SK-N-SH (cell line): ENCODE results near the gene AP3S2. TPM values are rescaled to one million over a fixed set of nuclear protein-coding genes. Genes with fewer than 3 reads are reported as not detected.

Source experiments
- CTCF ChIA-PET: fragments of 300-600, 350-600 bp; formaldehyde crosslinking; extraction: SDS; loops from one replicate; lab custom pipeline; 2021; lab: Yijun Ruan, JAX
- POLR2A ChIA-PET: fragments of 350-600 bp; sonication (Branson Sonifier 250); formaldehyde crosslinking; extraction: SDS; loops from one replicate; lab custom pipeline; 2020; ENCODE audit warnings: antibody characterized with exemption, inconsistent platforms; lab: Yijun Ruan, JAX
- DNase-seq: peaks from one replicate; pipeline ENCODE4 v3.0.0; 2012
- H2AFZ ChIP-seq: fragments of 200-600 bp; sonication (generic); 2 replicates; pipeline ENCODE4 v1.8.1; 2016; ENCODE audit warnings: antibody characterized with exemption, mild to moderate bottlenecking, low read depth
- H3F3A ChIP-seq: fragments of 200-600 bp; sonication (generic); replicated peaks from 2 replicates; pipeline ENCODE3; 2016; ENCODE audit warnings: antibody characterized with exemption, mild to moderate bottlenecking; ENCODE audit not compliant: insufficient read depth
- H3K27ac ChIP-seq, 2 experiments: fragments of 200-500 bp in 1 of 2; fragments of 200-600 bp in 1 of 2; sonication (Bioruptor generic) in 1 of 2; sonication (generic), shearing (Covaris generic) in 1 of 2; 2 replicates each; pipeline versions ENCODE4 v1.5.1 to v1.6.1; 2014 to 2016; ENCODE audit warnings: low read depth in 2 of 2, inconsistent platforms in 1 of 2, low read length in 1 of 2, mild to moderate bottlenecking in 1 of 2, mixed read lengths in 1 of 2
- H3K27me3 ChIP-seq: fragments of 200-600 bp; sonication (generic), shearing (Covaris generic); 2 replicates; pipeline ENCODE4 v1.6.1; 2016; ENCODE audit warnings: mixed run types; ENCODE audit not compliant: insufficient read depth
- H3K36me3 ChIP-seq, 2 experiments: fragments of 200-500 bp in 1 of 2; fragments of 200-600 bp in 1 of 2; sonication (Bioruptor generic) in 1 of 2; sonication (generic) in 1 of 2; replicated peaks in 1 of 2; 2 replicates each; pipeline versions ENCODE3 to v1.5.1; 2014 to 2016; ENCODE audit warnings: low read length in 1 of 2, mild to moderate bottlenecking in 1 of 2; ENCODE audit not compliant: insufficient read depth in 2 of 2, control insufficient read depth in 1 of 2
- H3K4me1 ChIP-seq, 2 experiments: fragments of 200-500 bp in 1 of 2; fragments of 200-600 bp in 1 of 2; sonication (Bioruptor generic) in 1 of 2; sonication (generic), shearing (Covaris generic) in 1 of 2; 2 replicates each; pipeline versions ENCODE4 v1.5.1 to v1.6.1; 2014 to 2016; ENCODE audit warnings: low read depth in 1 of 2, low read length in 1 of 2, mixed run types in 1 of 2; ENCODE audit not compliant: insufficient read depth in 2 of 2, control insufficient read depth in 1 of 2
- H3K4me2 ChIP-seq: fragments of 200-600 bp; sonication (generic), shearing (Covaris generic); 2 replicates; pipeline ENCODE4 v1.6.1; 2017; ENCODE audit warnings: mixed run types
- H3K4me3 ChIP-seq, 2 experiments: fragments of 200-500 bp in 1 of 2; fragments of 200-600 bp in 1 of 2; sonication (Bioruptor generic) in 1 of 2; sonication (generic), shearing (Covaris generic) in 1 of 2; 2 replicates each; pipeline versions ENCODE4 v1.5.1 to v1.8.1; 2014 to 2016; ENCODE audit warnings: low read depth in 2 of 2, inconsistent platforms in 1 of 2, low read length in 1 of 2, mild to moderate bottlenecking in 1 of 2, mixed read lengths in 1 of 2, moderate library complexity in 1 of 2
- H3K79me2 ChIP-seq: fragments of 200-600 bp; sonication (generic); 2 replicates; pipeline ENCODE4 v1.8.1; 2017; ENCODE audit warnings: mild to moderate bottlenecking; ENCODE audit not compliant: insufficient read depth
- H3K9ac ChIP-seq: fragments of 200-600 bp; sonication (generic); 2 replicates; pipeline ENCODE4 v1.6.1; 2017; ENCODE audit warnings: mixed run types
- H3K9me2 ChIP-seq: fragments of 200-600 bp; sonication (generic); 2 replicates; pipeline ENCODE4 v1.6.1; 2017; ENCODE audit warnings: mixed run types
- H3K9me3 ChIP-seq: fragments of 200-600 bp; sonication (generic); 2 replicates; pipeline ENCODE4 v1.6.1; 2017; ENCODE audit warnings: mixed run types, mild to moderate bottlenecking, moderate library complexity
- H4K20me1 ChIP-seq: fragments of 200-600 bp; sonication (generic); 2 replicates; pipeline ENCODE4 v1.6.1; 2017; ENCODE audit warnings: mild to moderate bottlenecking, mixed run types; ENCODE audit not compliant: insufficient read depth
- CHD2 ChIP-seq: fragments of 150-350 bp; IDR thresholded peaks from 2 replicates; pipeline ENCODE4 v1.6.1; 2018; ENCODE audit warnings: low read length; ENCODE audit not compliant: partially characterized antibody
- ELF1 ChIP-seq: IDR thresholded peaks from 2 replicates; pipeline ENCODE4 v1.4.0; 2012
- EP300 ChIP-seq, 2 experiments: IDR thresholded peaks; 2 replicates each; pipeline versions ENCODE4 v1.4.0 to v1.6.1; 2012; ENCODE audit warnings: borderline replicate concordance in 1 of 2, low read depth in 1 of 2, low read length in 1 of 2
- EZH2phosphoT487 ChIP-seq: fragments of 200-600 bp; sonication (generic); IDR thresholded peaks from 2 replicates; pipeline ENCODE4 v1.6.1; 2017; ENCODE audit warnings: low read depth, mixed run types, mild to moderate bottlenecking, antibody characterized with exemption, moderate library complexity, borderline replicate concordance
- FOXJ3 ChIP-seq: sonication (generic); formaldehyde crosslinking; IDR thresholded peaks from 2 replicates; pipeline ENCODE4 v1.5.1; 2020; ENCODE audit warnings: mild to moderate bottlenecking, missing genetic modification reagents
- FOXM1 ChIP-seq: IDR thresholded peaks from 2 replicates; pipeline ENCODE4 v1.4.0; 2012; ENCODE audit warnings: low read depth, mild to moderate bottlenecking
- IRF3 ChIP-seq: fragments of 150-350 bp; IDR thresholded peaks from 2 replicates; pipeline ENCODE4 v1.6.1; 2016; ENCODE audit warnings: mild to moderate bottlenecking, low read depth, low read length
- JUND ChIP-seq: IDR thresholded peaks from 2 replicates; pipeline ENCODE4 v1.4.0; 2012
- MEF2A ChIP-seq: IDR thresholded peaks from 2 replicates; pipeline ENCODE4 v1.4.0; 2012; ENCODE audit warnings: low read depth, borderline replicate concordance
- MXI1 ChIP-seq: IDR thresholded peaks from 2 replicates; pipeline ENCODE4 v1.6.1; 2012; ENCODE audit warnings: mild to moderate bottlenecking, low read depth, low read length, improper control_type of control experiment
- NFIC ChIP-seq: IDR thresholded peaks from 2 replicates; pipeline ENCODE4 v1.4.0; 2012; ENCODE audit warnings: borderline replicate concordance
- PBX3 ChIP-seq: IDR thresholded peaks from 2 replicates; pipeline ENCODE4; 2012
- POLR2AphosphoS5 ChIP-seq: IDR thresholded peaks from 2 replicates; pipeline ENCODE4 v1.6.1; 2012; ENCODE audit warnings: low read depth, low read length
- RXRA ChIP-seq: IDR thresholded peaks from 2 replicates; pipeline ENCODE4 v1.4.0; 2012; ENCODE audit warnings: low read depth, mild to moderate bottlenecking, borderline replicate concordance
- SIN3A ChIP-seq: IDR thresholded peaks from 2 replicates; pipeline ENCODE4 v1.6.1; 2012; ENCODE audit warnings: low read depth, mild to moderate bottlenecking, low read length, moderate library complexity, borderline replicate concordance
- SMC3 ChIP-seq: IDR thresholded peaks from 2 replicates; pipeline ENCODE4 v1.6.1; 2012; ENCODE audit warnings: low read depth, low read length, improper control_type of control experiment
- TAF1 ChIP-seq: IDR thresholded peaks from 2 replicates; pipeline ENCODE4 v1.6.1; 2012; ENCODE audit warnings: low read depth, mild to moderate bottlenecking, low read length, moderate library complexity, borderline replicate concordance
- TCF12 ChIP-seq: IDR thresholded peaks from 2 replicates; pipeline ENCODE4 v1.4.0; 2012
- TEAD4 ChIP-seq: IDR thresholded peaks from 2 replicates; pipeline ENCODE4 v1.4.0; 2012; ENCODE audit warnings: mild to moderate bottlenecking, borderline replicate concordance; ENCODE audit not compliant: insufficient read depth
- YY1 ChIP-seq: IDR thresholded peaks from 2 replicates; pipeline ENCODE4 v1.4.0; 2012; ENCODE audit warnings: low read depth, mild to moderate bottlenecking
- WGBS: methylation state at CpG from one replicate; pipeline ENCODE4 v1.1.6; 2017; ENCODE audit warnings: low lambda C conversion rate; 5-methylcytosine and 5-hydroxymethylcytosine counted together
- polyA plus RNA-seq, 3 experiments: library from polyadenylated mRNA; depleted of rRNA; stranded (reverse); fragments of >200 nt; gene quantifications; 2 replicates each; pipeline ENCODE4 v1.2.3, GENCODE V29; 2012
- TF ChIP-seq, protein P1 (sequence below): IDR thresholded peaks from 2 replicates; pipeline ENCODE4 v1.4.0; 2012; ENCODE audit warnings: low read depth, borderline replicate concordance
- TF ChIP-seq, protein P2 (sequence below): IDR thresholded peaks from 2 replicates; pipeline ENCODE4 v1.4.0; 2012; ENCODE audit warnings: low read depth
- TF ChIP-seq, protein P3 (sequence below): fragments of 200-600 bp; sonication (generic); IDR thresholded peaks from 2 replicates; pipeline ENCODE4 v1.6.1; 2017; ENCODE audit warnings: antibody characterized with exemption, mild to moderate bottlenecking, moderate library complexity

AP3S2 gene
- polyA plus RNA-seq, 1 of the 3 experiments (the other 2 are of a cell fraction), result 11.9 TPM

- TF ChIP-seq, protein P1, sequence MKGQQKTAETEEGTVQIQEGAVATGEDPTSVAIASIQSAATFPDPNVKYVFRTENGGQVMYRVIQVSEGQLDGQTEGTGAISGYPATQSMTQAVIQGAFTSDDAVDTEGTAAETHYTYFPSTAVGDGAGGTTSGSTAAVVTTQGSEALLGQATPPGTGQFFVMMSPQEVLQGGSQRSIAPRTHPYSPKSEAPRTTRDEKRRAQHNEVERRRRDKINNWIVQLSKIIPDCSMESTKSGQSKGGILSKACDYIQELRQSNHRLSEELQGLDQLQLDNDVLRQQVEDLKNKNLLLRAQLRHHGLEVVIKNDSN, result no peak
- TF ChIP-seq IRF3, result no peak
- TF ChIP-seq TAF1, result no peak
- TF ChIP-seq POLR2AphosphoS5, result no peak
- TF ChIP-seq CHD2, result no peak
- TF ChIP-seq SMC3, result no peak
- TF ChIP-seq, protein P2, sequence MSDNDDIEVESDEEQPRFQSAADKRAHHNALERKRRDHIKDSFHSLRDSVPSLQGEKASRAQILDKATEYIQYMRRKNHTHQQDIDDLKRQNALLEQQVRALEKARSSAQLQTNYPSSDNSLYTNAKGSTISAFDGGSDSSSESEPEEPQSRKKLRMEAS, result no peak
- no peak for TF ChIP-seq EP300 (IDR thresholded peaks at IDR 0.05; ENCODE audit: borderline replicate concordance in 1 of 2, low read depth in 1 of 2, low read length in 1 of 2)
Observed at GRCh38 chr15:89807689-89808088, 86.1 kb downstream of the AP3S2 start (continued).

DNA sequence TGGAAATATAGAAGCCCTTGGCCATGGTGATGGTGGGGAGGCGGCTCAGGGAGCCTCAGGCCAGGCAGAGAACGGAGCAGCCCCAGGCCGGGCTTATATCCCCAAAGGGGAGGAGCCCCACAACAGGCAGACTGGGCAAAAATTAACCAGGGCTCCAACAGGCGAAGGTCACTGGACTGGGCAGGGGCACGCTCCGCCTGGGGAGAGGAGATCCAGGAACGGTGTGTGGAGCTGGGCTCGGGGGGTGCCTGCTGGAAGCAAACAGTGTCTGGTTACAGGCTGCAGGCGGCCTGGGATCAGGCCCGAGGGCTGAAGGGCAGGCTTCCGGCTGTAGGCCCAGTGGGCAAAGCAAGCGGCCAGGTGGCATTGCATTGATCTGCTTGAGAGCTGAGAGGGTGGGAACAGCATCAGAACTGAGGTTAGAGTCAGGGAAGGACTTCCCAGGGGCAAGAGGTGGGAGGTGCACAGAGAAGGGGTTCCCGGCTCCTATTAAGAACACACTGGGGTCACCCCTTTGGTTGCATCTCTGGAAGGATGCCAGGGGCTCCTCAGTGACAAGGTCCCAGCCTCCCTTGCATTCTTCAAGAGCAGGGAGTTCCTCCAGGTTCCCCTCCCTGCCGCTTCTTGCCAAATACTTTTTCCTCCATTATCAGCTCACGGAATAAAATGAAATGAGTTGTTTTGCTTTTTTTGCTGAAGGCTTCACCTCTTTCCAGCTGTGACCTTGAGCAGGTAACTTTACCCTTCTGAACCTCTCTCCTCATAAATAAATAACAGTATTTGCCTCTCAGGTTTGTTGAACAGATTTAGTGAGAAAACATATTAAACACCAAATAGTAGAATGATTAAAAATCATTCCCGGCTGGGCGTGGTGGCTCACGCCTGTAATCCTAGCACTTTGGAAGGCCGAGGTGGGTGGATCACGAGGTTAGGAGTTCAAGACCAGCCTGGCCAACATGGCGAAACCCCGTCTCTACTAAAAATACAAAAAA is 86.9 kb downstream of the AP3S2 start:
- no peaks in the 10 kb centered on the region for H3K9me3 ChIP-seq
- no peaks in the 10 kb centered on the region for H3K79me2 ChIP-seq
- CTCF ChIA-PET, result interaction anchor here (0.5 to 2.3 kb wide), 2 partner anchors 46 to 520 kb away, joined by 4 to 6 read pairs; no protein-coding TSS in a partner anchor
- no peaks in the 10 kb centered on the region for H3K27me3 ChIP-seq
- peaks cover 0 to 8% of the 10 kb centered on the region in 2 experiments for H3K36me3 ChIP-seq
- no peak for DNase-seq
- H3K4me3 ChIP-seq, result no peak overlapping the region
- no peaks in the 10 kb centered on the region for H4K20me1 ChIP-seq
- H3K9ac ChIP-seq, result no peak overlapping the region
- no peaks in the 10 kb centered on the region for H3K9me2 ChIP-seq
- H3F3A ChIP-seq, result no peaks in the 10 kb centered on the region
- H3K27ac ChIP-seq, result no peak overlapping the region
- no peak overlapping the region for H3K4me2 ChIP-seq
- H2AFZ ChIP-seq, result no peak overlapping the region
- POLR2A ChIA-PET, result no interaction called here
- 89% methylated on average over 22 of the region's 22 CpGs for WGBS
- no peaks in the 10 kb centered on the region for H3K4me1 ChIP-seq
- no peak for TF ChIP-seq RXRA
- no peak for TF ChIP-seq MXI1
- no peak for TF ChIP-seq YY1
- TF ChIP-seq JUND, result no peak
- no peak for TF ChIP-seq NFIC
- TF ChIP-seq, protein P3, sequence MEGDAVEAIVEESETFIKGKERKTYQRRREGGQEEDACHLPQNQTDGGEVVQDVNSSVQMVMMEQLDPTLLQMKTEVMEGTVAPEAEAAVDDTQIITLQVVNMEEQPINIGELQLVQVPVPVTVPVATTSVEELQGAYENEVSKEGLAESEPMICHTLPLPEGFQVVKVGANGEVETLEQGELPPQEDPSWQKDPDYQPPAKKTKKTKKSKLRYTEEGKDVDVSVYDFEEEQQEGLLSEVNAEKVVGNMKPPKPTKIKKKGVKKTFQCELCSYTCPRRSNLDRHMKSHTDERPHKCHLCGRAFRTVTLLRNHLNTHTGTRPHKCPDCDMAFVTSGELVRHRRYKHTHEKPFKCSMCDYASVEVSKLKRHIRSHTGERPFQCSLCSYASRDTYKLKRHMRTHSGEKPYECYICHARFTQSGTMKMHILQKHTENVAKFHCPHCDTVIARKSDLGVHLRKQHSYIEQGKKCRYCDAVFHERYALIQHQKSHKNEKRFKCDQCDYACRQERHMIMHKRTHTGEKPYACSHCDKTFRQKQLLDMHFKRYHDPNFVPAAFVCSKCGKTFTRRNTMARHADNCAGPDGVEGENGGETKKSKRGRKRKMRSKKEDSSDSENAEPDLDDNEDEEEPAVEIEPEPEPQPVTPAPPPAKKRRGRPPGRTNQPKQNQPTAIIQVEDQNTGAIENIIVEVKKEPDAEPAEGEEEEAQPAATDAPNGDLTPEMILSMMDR, result no peak
- no peak for TF ChIP-seq POLR2AphosphoS5
- no peak for TF ChIP-seq TCF12
- no peak for TF ChIP-seq FOXM1
- TF ChIP-seq MEF2A, result no peak
- no peak for TF ChIP-seq ELF1
- TF ChIP-seq FOXJ3 (CRISPR knock-in tag), result no peak
- no peak for TF ChIP-seq SIN3A
- TF ChIP-seq, protein P2, result no peak
- TF ChIP-seq PBX3, result no peak
- TF ChIP-seq EZH2phosphoT487, result no peak
- TF ChIP-seq IRF3, result no peak
- no peak for TF ChIP-seq TEAD4
- no peak for TF ChIP-seq EP300 (IDR thresholded peaks at IDR 0.05; ENCODE audit: borderline replicate concordance in 1 of 2, low read depth in 1 of 2, low read length in 1 of 2)
